HG03135 (cell line): ENCODE data around the gene EIF4E.
"Not testable (repeated sequence)": the region's sequence is repeated elsewhere in the genome, so short reads cannot be mapped to it uniquely, and the experiment has no call there.

ENCODE experiments used
- ATAC-seq: cut with Tn5 transposase; IDR thresholded peaks from one replicate; pipeline ENCODE4 v1.9.1; 2021; ENCODE audit warnings: mild to moderate bottlenecking, moderate library complexity; ENCODE audit not compliant: unreplicated experiment

The EIF4E gene

DNA sequence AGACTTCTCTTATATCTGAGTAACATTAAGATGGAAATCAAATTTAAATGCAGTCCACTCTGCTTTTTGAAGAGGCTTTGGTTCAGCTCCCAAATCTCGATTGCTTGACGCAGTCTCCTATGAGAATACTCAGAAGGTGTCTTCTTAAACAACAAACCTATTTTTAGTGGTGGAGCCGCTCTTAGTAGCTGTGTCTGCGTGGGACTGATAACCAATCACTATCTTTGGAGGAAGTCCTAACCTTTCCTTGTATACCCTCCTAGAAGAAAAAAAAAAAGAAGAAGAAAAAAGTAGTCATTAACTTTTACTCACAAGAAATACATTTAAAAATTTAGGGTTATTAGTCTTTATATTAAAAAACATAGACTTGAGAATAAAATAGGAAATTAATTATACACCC, 48.0 kb downstream of the EIF4E start:
- not testable (repeated sequence) for ATAC-seq

- no peak for ATAC-seq
Observed at GRCh38 chr4:98879515-98879914, 49.4 kb downstream of the EIF4E start.

- ATAC-seq, result no peak
Observed at GRCh38 chr4:98873059-98873458, 55.9 kb downstream of the EIF4E start.

GRCh38 chr4:98872120-98872906, 56.6 kb downstream of the EIF4E start:
- not testable (repeated sequence) for ATAC-seq

GRCh38 chr4:98867648-98868047, 61.3 kb downstream of the EIF4E start:
- no peak for ATAC-seq

DNA sequence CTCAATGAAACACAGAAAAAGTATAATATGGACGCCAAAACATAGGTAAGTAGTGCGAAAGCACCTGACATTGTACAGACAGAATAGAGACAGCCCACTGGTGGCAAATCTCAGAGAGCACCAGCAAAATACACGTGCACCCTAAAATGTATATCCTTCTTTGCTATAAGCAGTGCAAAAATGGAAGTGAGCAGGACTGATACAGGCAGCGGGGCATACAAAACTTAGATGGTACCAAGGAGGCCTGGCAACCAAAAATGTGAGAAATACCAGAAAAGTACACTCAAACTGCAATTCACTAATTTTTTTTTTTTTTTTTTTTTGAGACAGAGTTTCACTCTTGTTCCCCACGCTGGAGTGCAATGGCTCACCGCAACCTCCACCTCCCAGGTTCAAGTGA, 63.9 kb downstream of the EIF4E start:
- ATAC-seq, result no peak

- ATAC-seq, result no peak
Observed at GRCh38 chr4:98864560-98864959, 64.4 kb downstream of the EIF4E start.

DNA sequence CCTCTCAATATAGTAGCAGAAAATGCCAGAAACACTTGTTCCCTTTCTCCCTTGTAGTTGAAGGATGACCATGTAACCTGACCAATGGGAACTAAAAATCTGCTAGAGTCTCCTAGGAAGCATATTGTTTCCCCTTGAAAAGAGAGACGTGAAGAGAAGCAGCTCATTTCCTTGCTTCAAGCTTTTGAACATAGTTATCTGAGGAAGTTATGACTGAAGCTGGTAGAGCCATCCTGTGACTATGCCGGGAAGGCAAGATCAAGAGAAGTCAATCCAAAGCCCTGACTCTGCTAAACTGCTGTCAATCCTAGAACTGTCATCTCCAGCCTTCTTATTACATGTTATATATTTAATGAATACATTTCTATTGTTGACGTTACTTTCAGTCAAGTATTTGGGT, 66.6 kb downstream of the EIF4E start:
- no peak for ATAC-seq

DNA sequence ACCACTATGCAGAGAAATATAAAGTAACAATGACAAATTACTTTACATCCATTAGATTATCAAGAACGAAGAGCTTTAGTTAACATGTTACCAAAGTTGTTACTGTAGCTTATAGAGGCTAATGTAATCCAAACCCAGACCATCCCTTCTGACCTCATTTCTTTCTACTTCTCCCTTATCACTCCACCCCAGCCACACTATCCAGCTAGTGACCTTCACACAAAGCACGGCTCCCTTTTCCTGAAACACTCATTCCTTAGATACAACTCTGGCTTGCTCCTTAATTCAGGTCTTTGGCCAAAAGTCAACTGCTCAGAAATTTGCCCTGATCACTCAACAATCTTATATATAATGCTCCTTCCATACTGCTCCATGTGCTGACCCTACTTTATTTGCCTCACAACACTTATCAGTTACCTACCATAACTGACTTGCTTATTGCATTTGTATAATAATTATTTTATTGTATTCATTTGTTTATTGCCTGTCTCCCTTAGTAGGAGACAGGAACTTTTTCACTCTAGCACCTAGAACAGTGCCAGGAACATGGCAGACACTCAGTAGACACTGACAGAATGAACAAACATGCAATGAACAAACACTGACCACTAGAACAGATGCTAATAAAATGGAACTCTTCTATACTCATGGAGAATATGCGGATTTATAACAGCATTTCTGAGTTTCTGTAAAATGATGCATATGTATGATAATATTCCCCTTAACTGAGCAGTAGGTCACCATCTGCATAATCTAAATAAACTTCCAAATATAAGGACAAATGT, 67.6 kb downstream of the EIF4E start:
- ATAC-seq, result no peak

DNA sequence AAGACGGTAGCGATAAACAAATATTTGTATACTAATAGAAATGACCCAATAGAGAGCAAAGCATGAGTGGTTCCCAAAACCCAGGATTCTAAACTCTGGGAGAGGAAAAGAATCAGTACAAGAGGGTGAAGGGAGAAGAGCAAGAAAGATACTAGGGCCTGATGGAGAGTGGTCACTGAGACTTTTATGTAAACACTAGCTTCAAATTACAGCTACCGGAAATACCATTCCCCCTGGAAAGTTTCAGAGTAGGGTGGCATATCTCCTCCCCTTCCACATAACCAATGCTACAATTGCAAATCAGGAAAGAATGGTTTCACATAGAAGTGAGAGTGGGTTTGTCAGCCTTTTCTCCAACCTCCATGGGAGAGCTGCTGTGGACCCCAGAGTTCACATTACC, 77.1 kb downstream of the EIF4E start:
- ATAC-seq, result no peak

DNA sequence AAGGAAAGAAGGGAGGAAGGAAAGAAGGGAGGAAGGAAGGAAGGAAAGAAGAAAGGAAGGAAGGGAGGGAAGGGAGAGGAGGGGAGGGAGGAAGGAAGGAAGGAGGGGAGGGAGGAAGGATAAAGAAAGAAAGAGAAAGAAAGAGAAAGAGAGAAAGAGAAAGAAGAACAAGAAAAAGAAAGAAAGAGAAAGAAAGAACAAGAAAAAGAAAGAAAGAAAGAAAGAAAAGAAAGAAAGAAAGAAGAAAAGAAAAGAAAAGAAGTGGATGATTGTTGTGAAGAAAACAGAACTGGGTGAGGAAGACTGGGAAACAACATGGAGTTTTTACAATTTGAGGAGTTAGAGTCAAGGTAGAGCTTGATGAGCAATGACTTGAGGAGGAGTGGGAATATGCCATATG, 78.0 kb downstream of the EIF4E start:
- no peak for ATAC-seq

GRCh38 chr4:98848448-98848847, 80.5 kb downstream of the EIF4E start:
- ATAC-seq, result no peak

- no peak for ATAC-seq
Observed at GRCh38 chr4:98845960-98846359, 83.0 kb downstream of the EIF4E start.

DNA sequence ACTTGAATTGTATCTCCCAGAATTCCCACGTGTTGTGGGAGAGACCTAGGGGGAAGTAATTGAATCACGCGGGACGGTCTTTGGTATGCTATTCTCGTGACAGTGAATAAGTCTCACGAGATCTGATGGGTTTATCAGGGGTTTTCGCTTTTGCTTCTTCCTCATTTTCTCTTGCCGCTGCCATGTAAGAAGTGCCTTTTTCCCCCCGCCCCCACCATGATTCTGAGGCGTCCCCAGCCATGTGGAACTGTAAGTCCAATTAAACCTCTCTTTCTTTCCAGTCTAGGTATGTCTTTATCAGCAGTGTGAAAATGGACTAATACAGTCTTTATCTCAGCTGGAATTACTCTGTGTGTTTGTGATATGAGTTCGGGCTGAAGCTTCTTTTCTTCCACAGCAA, 86.0 kb downstream of the EIF4E start:
- ATAC-seq, result not testable (repeated sequence)

GRCh38 chr4:98838977-98839618, 89.8 kb downstream of the EIF4E start:
- no peak for ATAC-seq

GRCh38 chr4:98838531-98838930, 90.4 kb downstream of the EIF4E start:
- ATAC-seq, result no peak

DNA sequence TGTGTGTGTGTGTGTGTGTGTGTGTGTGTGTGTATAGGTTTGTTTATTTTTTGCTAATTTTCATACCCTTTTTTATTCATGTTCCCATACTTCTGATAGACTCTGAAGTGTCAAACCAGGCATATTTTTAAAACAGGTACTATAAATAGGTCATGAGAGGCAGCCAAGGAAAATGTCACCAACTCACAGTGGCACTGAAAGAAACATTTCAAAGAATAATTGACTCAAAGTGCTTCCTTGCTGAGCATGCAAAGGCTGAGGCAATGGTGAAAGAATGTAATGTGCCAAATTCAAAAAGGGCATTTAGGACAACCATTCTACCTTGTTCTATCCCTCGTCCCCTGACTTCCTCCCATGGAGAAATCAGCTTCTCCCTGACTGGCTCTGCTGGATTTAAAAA, 95.5 kb downstream of the EIF4E start:
- no peak for ATAC-seq

GRCh38 chr4:98831036-98831435, 97.9 kb downstream of the EIF4E start:
- not testable (repeated sequence) for ATAC-seq
